ENCODE data around the gene POSTN.

GRCh38 chr13:37586164-37586563 lies 12.4 kb downstream of the POSTN start:
- TF ChIP-seq ZNF8 (CRISPR knock-in tag; IDR thresholded peaks at IDR 0.05), result no peak
- no peak for TF ChIP-seq ZFP3 (CRISPR knock-in tag; IDR thresholded peaks at IDR 0.05)
- no peak for TF ChIP-seq CREB5 (CRISPR knock-in tag; IDR thresholded peaks at IDR 0.05; ENCODE audit: low read depth)
- TF ChIP-seq, protein P1, sequence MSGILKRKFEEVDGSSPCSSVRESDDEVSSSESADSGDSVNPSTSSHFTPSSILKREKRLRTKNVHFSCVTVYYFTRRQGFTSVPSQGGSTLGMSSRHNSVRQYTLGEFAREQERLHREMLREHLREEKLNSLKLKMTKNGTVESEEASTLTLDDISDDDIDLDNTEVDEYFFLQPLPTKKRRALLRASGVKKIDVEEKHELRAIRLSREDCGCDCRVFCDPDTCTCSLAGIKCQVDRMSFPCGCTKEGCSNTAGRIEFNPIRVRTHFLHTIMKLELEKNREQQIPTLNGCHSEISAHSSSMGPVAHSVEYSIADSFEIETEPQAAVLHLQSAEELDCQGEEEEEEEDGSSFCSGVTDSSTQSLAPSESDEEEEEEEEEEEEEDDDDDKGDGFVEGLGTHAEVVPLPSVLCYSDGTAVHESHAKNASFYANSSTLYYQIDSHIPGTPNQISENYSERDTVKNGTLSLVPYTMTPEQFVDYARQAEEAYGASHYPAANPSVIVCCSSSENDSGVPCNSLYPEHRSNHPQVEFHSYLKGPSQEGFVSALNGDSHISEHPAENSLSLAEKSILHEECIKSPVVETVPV (CRISPR knock-in tag; IDR thresholded peaks at IDR 0.05), result no peak
- TF ChIP-seq CSDC2 (CRISPR knock-in tag; IDR thresholded peaks at IDR 0.05), result no peak
- no peak for TF ChIP-seq PPARA (CRISPR knock-in tag; IDR thresholded peaks at IDR 0.05; ENCODE audit: borderline replicate concordance)
- TF ChIP-seq ZNF565 (CRISPR knock-in tag; conservative IDR thresholded peaks at IDR 0.05; ENCODE audit: low read depth), result no peak
- TF ChIP-seq OSR1 (CRISPR knock-in tag; IDR thresholded peaks at IDR 0.05), result no peak
- no peak for TF ChIP-seq PATZ1 (CRISPR knock-in tag; IDR thresholded peaks at IDR 0.05; ENCODE audit: borderline replicate concordance)
- no peak for TF ChIP-seq GLIS3 (CRISPR knock-in tag; IDR thresholded peaks at IDR 0.05)
- no peak for TF ChIP-seq ISL1 (CRISPR knock-in tag; IDR thresholded peaks at IDR 0.05)
- no peak for TF ChIP-seq ZFP30 (CRISPR knock-in tag; IDR thresholded peaks at IDR 0.05)
- TF ChIP-seq ZC3H10 (CRISPR knock-in tag; IDR thresholded peaks at IDR 0.05), result no peak
- TF ChIP-seq, protein P2, sequence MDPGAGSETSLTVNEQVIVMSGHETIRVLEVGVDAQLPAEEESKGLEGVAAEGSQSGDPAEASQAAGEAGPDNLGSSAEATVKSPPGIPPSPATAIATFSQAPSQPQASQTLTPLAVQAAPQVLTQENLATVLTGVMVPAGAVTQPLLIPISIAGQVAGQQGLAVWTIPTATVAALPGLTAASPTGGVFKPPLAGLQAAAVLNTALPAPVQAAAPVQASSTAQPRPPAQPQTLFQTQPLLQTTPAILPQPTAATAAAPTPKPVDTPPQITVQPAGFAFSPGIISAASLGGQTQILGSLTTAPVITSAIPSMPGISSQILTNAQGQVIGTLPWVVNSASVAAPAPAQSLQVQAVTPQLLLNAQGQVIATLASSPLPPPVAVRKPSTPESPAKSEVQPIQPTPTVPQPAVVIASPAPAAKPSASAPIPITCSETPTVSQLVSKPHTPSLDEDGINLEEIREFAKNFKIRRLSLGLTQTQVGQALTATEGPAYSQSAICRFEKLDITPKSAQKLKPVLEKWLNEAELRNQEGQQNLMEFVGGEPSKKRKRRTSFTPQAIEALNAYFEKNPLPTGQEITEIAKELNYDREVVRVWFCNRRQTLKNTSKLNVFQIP (CRISPR knock-in tag; IDR thresholded peaks at IDR 0.05; ENCODE audit: borderline replicate concordance, low read depth), result no peak
